ENCODE results near the gene MYO3A.

The MYO3A gene

GRCh38 chr10:25933653-25934608 lies at the start of gene MYO3A:
Gene MYO3A (plus strand): TSS chr10:25934229. CDS start chr10:25952111, 17,882 bp downstream.
- no peak for DNase-seq

GRCh38 chr10:25888627-25889026 lies 45.4 kb upstream of the MYO3A start:
- DNase-seq = no peak

- no peak for DNase-seq
These were observed 43.0 kb upstream of the MYO3A start for GRCh38 chr10:25890995-25891394.

GRCh38 chr10:25895856-25896255 lies 38.2 kb upstream of the MYO3A start:
- no peak for DNase-seq

GRCh38 chr10:25896421-25896820 lies 37.6 kb upstream of the MYO3A start:
- no peak for DNase-seq

- no peak for DNase-seq
These were observed 34.7 kb upstream of the MYO3A start for GRCh38 chr10:25899304-25899703.

- DNase-seq = no peak
These were observed 32.8 kb upstream of the MYO3A start for GRCh38 chr10:25901199-25901598.

GRCh38 chr10:25902002-25902401 lies 32.0 kb upstream of the MYO3A start:
- DNase-seq = no peak

GRCh38 chr10:25907261-25907660 lies 26.8 kb upstream of the MYO3A start:
- no peak for DNase-seq

GRCh38 chr10:25912866-25913265 lies 21.2 kb upstream of the MYO3A start:
- no peak for DNase-seq

GRCh38 chr10:25914776-25915175 lies 19.3 kb upstream of the MYO3A start:
- DNase-seq = no peak

GRCh38 chr10:25934621-25935139 lies 651 bp downstream of the MYO3A start:
- DNase-seq = no peak

- no peak for DNase-seq
These were observed 4.4 kb downstream of the MYO3A start for GRCh38 chr10:25938405-25938804.

GRCh38 chr10:25944771-25945170 lies 10.7 kb downstream of the MYO3A start:
- DNase-seq = no peak

- no peak for DNase-seq
These were observed 18.8 kb downstream of the MYO3A start for GRCh38 chr10:25952857-25953256.

GRCh38 chr10:25954851-25955250 lies 20.8 kb downstream of the MYO3A start:
- DNase-seq = no peak

GRCh38 chr10:25959540-25960232 lies 25.7 kb downstream of the MYO3A start:
- peak; percentile 71 for DNase-seq

GRCh38 chr10:25965584-25965983 lies 31.6 kb downstream of the MYO3A start:
- no peak for DNase-seq

GRCh38 chr10:25966844-25967243 lies 32.8 kb downstream of the MYO3A start:
- no peak for DNase-seq

GRCh38 chr10:25972631-25973030 lies 38.6 kb downstream of the MYO3A start:
- DNase-seq = no peak

- DNase-seq = no peak
These were observed 40.9 kb downstream of the MYO3A start for GRCh38 chr10:25974897-25975459.

GRCh38 chr10:25978771-25979170 lies 44.7 kb downstream of the MYO3A start:
- no peak for DNase-seq

GRCh38 chr10:25982107-25982506 lies 48.1 kb downstream of the MYO3A start:
- DNase-seq = no peak

GRCh38 chr10:25988583-25988982 lies 54.6 kb downstream of the MYO3A start:
- no peak for DNase-seq
